Adrenal gland (tissue), 5 donors: ENCODE data around the gene HRG.

ENCODE experiments used
- POLR2A ChIP-seq, 2 donors: fragments of 450-650 bp; IDR thresholded peaks; one replicate each; pipeline ENCODE4 v1.6.1; 2017; ENCODE audit warnings: antibody characterized with exemption in 2 of 2, mild to moderate bottlenecking in 2 of 2, moderate library complexity in 1 of 2
- TF ChIP-seq, protein P1 (sequence below), 6 experiments: fragments of 450-650 bp in 4 of 6; fragments of 200-600 bp in 2 of 6; sonication (generic) in 1 of 6; IDR thresholded peaks; 1 replicate in 5 of 6; 2 replicates in 1 of 6; pipeline versions ENCODE4 v1.5.1 to v1.8.0; 2016 to 2021; ENCODE audit warnings: antibody characterized with exemption in 6 of 6, mild to moderate bottlenecking in 2 of 6, moderate library complexity in 1 of 6
- donor health status: DM: no; HTN: no; CAD: no.

GRCh38 chr3:186697510-186697909, 31.7 kb downstream of the HRG start:
- TF ChIP-seq, protein P1, sequence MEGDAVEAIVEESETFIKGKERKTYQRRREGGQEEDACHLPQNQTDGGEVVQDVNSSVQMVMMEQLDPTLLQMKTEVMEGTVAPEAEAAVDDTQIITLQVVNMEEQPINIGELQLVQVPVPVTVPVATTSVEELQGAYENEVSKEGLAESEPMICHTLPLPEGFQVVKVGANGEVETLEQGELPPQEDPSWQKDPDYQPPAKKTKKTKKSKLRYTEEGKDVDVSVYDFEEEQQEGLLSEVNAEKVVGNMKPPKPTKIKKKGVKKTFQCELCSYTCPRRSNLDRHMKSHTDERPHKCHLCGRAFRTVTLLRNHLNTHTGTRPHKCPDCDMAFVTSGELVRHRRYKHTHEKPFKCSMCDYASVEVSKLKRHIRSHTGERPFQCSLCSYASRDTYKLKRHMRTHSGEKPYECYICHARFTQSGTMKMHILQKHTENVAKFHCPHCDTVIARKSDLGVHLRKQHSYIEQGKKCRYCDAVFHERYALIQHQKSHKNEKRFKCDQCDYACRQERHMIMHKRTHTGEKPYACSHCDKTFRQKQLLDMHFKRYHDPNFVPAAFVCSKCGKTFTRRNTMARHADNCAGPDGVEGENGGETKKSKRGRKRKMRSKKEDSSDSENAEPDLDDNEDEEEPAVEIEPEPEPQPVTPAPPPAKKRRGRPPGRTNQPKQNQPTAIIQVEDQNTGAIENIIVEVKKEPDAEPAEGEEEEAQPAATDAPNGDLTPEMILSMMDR (IDR thresholded peaks at IDR 0.05): no peak
- TF ChIP-seq POLR2A (IDR thresholded peaks at IDR 0.05): no peak
